GM21528 (cell line): ENCODE data around the gene CCDC194.
"Not testable (repeated sequence)": the region's sequence is repeated elsewhere in the genome, so short reads cannot be mapped to it uniquely, and the experiment has no call there.

Experiments used
- ATAC-seq: cut with Tn5 transposase; IDR thresholded peaks from one replicate; pipeline ENCODE4 v1.9.1; 2021; ENCODE audit warnings: mild to moderate bottlenecking, moderate library complexity; ENCODE audit not compliant: unreplicated experiment, low FRiP score

Gene CCDC194

DNA sequence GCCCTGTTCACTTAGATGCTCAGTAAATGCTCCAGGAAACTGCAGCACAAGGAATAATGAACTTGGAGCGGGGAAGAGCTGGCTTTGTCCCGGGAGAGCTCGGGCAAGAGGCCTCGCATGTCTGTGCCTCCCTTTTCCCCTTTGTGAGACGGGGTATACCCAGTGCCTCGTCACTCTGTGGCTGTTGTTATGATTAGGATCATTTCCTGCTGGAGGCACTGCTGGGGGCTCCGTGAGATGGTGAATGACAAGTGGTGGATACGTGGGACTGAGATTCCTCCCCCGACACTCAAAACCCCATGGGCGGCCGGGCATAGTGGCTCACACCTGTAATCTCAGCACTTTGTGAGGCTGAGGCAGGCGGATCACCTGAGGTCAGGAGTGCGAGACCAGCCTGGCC lies 15.7 kb downstream of the CCDC194 start:
- ATAC-seq: no peak

DNA sequence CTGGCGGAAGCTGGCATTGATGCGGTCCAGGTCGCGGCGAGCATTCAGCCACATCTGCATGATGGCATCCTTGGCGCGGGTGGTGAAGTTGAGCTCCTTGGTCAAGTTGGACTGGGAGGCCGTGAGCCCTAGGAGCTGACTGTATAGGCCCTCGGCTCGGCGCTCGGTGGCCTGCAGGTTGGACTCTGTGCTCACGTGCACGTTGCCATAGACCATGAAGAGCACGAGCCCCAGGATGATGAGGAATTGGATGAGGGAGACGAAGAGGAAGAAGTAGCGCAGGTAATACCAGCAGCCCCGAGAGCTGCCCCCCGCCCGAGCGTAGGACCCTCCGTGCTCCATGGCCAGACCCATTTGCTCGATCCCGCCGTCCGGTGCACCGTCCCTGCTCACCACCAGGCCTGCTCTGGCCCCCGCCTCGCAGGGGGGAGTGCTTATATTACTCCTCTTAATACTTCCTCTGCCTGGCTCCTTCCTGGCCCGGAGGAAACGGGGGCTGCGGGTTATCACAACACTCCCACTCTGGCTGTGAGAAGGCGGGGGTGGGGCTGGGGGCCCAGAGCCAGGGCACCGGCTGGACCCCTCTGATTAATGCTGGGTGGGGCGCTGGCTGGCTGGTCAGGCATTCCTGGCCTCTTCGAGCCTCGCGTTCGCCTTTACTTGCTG lies 16.9 kb downstream of the CCDC194 start, which contains the start of gene PLVAP:
PLVAP (minus strand) TSS at position 408 of the 666 bp plus-strand sequence; CDS start at position 354, 54 bp downstream.
- no peak for ATAC-seq

DNA sequence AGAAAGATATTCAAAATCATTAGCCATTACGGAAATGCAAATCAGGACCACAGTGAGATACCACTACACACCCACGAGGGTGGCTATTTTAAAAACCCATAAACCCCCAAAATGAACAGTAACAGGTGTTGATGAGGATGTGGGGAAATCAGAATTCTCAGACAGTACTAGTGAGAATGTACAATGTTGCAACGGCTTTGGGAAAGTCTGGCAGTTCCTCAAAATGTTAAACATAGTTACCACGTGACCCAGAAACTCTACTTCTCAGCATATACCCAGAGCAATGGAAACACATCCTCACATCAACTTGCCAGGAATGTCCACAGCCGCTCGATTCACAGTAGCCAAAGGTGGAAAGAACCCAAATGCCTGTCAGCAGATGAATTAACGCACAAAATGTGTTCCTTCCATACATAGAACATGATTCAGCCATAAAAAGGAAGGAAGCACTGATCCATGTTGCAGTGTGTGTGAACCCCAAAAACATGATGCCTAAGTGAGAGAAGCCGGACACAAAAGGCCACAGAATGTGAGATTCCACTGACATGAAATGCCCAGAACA lies 23.9 kb downstream of the CCDC194 start:
- ATAC-seq: peak; percentile 82

DNA sequence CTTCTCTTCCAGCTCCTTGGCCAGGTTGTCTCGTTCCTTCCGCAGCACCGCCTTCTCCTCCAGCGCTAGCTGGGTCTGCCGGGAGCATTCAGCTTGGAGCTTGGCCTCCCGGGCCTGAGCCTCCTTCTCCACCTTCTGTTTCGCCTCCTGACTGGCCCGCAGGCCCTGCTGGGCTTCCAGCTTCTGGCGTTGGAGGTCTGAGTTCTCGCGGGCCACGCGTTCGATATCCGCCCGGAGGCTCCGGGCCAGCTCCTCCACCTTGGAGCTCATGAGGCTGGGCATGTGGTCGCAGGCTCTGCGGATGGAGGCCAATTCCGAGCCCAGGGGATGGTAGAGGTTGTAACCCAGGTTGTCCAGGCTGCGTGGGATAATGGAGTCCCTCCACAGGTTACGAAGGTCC lies 28.6 kb downstream of the CCDC194 start:
- ATAC-seq: no peak

DNA sequence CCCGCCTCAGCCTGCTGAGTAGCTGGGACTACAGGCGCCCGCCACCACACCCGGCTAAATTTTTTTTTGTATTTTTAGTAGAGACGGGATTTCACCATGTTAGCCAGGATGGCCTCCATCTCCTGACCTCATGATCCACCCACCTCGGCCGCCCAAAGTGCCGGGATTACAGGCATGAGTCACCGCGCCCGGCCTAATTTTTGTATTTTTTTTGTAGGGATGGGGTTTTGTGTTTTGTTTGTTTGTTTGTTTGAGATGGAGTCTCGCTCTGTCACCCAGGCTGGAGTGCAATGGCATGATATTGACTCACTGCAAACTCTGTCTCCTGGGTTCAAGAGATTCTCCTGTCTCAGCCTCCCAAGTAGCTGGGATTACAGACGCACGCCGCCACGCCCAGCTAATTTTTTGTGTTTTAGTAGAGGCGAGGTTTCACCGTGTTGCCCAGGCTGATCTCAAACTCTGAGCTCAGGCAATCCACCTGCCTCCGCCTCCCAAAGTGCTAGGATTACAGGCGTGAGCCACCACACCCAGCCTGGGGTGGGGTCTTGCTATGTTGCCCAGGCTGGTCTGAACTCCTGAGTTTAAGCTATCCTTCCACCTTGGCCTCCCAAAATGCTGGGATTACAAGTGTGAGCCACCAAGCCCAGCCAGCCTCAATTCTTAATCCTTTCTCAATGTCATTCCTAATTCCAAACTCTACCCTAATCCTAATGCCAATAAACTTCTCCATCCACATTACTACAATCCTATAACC lies 30.0 kb downstream of the CCDC194 start:
- not testable (repeated sequence) for ATAC-seq

DNA sequence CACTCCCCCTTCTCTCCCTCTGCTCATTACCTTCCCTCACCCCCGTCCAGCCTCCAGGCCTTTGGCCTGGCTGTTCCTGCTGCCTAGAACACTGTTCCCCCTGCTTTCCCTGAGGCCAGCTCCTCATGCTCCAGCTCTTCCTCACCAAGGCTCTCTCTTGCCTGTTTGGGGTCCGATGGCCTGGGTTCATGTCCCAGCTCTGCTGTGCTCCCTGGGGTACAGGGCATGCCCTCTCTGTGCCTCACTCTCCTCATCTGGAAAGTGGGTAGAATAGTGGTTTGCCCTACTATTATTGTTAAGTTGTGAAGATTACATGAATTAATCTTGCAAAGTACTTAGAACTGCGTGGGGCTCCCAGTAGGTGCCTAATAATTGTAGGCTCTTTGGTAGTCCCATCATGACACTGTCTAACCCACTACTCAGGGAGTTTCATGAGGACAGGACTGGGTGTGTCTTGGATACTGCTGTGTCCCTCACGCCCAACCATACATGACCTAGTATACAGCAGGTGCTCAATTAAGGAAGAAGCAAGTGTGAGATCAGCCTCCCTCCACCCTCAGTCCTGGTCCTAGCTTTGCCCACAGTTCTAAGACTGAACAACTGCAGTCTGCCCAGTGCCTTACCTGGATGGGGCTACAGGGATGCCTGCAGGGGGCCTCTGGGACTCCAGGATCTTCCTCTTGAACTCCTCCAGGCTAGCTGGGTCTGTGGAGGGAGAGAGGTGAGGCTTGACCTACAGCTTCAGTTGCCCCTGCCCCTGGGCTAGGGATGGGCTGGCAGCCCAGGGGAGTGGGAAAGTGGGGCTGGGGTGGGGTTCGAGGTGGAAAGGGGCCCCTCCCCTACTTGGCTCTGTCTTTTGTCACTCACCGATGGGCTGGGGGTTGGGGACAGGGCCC lies 33.8 kb downstream of the CCDC194 start:
- no peak for ATAC-seq

DNA sequence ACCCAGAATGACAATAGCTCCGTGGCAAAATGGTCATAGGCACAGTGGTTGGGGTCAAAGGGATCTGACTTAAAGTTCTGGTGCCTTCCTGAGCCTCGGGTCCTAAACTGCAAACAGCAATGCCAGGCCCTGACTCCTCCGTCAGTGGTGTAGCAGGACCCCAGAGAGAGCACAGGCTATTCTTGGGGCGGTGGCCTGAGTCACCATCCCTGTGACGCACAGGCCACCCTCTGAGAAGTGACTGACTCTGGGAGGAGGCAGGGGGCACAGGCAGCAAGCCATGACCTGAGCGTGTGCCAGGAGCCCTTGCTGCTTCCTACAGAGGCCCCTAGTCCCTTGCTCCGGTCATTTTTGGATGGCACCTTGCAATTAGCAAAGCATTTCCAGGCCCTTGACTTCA lies 35.6 kb downstream of the CCDC194 start:
- no peak for ATAC-seq

DNA sequence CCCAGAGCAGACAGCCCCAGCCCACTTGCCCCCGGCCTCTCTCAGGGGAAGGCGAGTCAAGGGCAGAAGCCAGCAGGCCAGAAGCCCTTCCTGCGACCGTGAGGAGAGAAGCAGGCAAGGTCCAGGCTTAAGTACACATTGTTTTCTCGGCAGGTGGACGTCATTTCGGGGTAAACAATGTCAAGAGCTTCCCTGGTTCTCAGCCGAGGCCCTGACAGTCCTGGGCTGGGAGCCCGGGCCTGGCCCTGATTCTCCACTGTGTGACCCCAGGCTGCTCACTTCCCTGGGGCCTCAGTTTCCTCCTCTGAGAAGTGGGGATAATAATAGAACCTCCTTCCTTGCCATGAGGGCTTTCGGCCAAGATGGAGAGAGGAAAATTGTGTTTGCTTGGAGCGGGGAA lies 36.3 kb downstream of the CCDC194 start:
- ATAC-seq: no peak

DNA sequence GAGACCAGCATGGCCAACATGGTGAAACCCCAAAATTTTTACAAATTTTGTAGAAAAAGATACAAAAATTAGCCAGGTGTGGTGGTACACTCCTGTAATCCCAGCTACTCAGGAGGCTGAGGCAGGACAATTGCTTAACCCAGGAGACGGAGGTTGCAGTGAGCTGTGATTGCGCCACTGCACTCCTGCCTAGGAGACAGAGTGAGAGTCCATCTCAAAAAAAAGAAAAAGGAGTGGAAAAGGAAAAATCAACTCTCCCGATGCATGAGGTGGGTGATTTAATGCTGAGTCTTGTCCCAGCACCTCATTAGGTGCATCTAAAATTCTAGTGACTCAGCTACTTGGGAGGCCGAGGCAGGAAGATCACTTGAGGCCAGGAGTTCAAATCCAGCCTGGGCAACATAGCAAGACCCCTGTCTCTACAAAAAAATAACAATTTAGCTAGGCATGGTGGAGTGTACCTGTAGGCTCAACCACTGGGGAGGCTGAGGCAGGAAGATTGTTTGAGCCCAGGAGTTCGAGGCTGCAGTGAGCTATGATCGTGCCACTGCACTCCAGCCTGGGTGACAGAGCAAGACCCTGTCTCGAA lies 36.8 kb downstream of the CCDC194 start:
- no peak for ATAC-seq

DNA sequence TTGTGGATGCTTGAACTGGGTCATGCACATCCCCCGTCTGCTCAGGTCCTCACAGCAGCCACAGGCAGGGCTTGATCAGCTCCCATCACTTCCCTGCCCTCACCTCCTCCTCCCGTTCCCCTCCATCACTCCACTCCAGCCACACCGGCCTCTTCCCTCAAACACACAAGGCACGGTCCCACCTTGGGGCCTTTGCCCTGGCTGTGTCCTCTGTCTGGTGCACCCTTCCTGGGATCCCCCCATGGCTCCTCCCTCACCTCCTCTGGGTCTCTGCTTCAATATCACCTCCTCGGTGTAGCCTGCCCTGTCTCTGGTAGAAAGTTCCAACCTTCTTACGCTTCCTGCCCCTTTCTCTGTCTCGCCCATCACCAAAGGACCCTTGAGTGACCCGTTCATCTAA lies 40.6 kb downstream of the CCDC194 start:
- no peak for ATAC-seq

DNA sequence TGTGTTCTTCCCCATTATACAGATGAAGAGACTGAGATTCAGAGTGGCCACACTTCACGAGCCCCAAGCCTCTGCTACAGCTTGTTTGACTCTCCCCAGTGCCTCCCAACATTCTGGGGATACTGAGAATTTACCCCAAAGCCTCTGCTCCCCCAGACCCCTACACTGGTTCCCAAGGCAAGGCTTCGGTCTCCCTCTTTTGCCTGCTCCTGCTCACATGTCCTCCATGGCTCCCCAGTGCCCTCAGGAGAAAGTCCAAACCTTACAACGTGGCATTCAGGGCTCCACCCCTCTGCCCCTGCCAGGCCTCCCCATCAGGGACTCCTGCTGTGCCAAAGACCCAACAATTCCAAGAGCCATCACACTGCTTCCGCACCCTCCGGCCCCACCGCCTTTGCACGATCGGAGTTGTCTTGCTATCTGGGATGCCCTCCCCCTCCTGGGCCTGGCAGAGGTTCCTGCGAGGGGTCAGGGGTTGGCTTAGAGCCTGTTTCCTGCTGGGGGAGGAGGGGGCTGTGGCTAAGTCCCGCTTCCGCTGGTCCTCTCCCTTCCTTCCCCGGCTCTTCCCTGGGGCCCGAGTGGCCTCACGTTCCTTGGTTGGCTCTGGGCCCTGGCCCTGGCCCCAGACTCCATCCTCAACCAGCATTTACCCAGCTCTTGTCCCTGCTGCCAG lies 41.3 kb downstream of the CCDC194 start:
- ATAC-seq: no peak

DNA sequence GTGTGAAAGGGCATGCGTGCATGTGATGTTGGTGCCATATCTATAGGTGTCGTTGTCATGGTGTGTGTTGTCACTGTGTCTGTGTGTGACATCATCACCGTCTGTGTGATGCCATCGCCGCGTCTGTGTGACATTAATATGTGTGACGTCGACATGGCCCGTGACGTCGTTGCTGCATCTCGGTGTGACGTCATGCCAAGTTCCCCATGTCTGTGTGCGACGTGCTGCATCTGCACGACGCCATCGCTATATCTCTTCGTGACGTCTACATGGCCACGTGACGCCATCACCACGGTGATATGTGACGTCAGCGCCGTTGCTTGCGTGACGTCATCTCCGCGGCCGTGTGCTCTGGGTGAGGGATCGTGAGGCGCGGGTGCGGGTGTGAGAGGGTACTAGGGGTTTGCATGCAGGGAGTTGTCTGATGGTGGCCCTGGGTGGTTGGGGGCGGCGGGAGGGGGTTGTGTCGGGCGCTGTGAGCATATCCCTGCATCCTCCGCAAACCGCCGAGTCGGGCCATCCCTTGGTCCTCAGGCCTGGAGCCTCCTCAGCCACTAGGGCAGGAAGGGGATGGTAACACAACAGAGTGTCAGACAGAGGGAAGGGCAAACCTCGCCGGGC lies 42.1 kb downstream of the CCDC194 start:
- no peak for ATAC-seq

DNA sequence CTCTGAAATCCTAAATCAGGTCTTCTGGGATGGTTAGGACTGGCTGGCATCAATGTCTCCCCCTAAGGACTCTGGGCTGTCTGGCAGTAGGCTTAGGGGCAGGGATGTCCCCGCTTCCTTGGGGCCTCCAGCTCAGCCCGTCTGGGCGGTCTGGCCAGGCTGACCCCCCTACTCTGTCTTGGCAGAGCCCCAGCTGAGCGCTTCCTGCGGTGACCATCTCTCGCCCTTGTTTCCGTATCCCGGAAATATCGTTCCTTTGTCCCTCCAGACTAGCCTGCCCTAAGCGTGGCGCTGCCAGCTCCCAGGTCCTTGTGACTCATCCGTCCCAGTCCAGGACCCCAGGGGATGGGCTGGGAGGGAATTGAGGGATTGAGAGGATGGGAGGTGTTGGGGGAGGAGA lies 45.3 kb downstream of the CCDC194 start:
- ATAC-seq: no peak

DNA sequence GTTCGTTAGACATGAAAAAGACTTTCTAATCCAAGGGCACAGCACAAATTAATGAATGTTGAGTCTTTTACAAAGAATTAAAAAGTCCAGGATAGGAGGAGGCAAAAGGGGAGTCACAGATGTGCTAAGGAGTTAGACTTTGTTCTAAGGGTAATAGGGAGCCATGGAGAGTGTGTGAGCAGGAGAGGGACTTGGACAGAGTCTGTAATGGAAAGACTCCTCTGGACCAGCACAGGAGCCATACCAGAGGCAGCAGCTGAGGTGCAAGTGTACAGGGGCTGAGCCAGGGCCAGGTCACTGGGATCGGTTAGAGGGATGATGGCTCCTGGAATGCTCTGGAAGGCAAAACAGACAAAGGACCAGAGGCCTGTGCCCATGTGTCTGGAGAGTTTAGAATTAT lies 46.1 kb downstream of the CCDC194 start:
- no peak for ATAC-seq

DNA sequence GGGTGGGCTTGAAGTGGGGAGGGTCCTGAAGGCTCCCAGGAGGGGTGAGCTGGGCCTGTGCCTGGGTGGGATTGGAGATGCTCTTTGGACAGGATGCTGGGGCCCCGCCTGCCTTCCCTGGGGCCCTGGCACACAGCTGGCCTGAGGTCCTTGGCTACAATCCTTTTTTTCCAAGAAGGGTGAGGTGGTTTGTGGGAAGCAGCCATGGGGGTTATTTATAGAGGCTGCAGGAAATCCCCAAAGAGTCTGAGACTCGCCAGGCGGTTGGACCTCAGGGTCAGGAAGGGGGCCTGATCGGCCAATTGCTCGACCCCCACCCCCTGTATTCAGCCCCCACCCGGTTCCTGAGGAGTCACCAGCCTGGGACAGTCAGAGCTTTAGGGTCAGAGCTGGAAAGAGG lies 46.6 kb downstream of the CCDC194 start:
- no peak for ATAC-seq

DNA sequence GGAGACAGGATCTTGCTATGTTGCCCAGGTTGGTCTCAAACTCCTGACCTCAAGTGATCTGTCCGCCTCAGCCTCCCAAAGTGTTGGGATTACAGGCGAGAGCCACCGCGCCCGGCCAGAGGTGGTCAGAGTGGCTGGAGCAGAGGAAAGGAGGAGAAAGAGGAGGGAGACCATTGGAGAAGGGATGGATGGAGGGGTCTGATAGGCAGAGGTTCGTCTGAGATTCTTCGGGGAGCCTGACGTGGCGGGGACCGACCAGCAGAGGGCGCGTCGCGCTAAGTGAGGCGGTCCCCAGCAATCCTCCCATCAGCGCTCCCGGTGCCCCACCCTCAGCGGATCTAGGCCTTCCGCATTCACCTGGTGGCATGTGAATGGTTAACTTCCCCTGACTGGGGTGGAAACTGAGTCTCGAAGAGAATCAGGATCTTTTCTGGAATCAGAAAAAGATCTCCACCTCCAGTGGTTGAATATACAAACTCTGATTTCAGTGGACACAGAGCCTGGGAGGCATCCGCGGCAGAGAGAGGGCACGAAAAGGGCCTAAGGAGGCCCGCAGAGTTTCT lies 47.8 kb downstream of the CCDC194 start:
- peak; percentile 60 for ATAC-seq

DNA sequence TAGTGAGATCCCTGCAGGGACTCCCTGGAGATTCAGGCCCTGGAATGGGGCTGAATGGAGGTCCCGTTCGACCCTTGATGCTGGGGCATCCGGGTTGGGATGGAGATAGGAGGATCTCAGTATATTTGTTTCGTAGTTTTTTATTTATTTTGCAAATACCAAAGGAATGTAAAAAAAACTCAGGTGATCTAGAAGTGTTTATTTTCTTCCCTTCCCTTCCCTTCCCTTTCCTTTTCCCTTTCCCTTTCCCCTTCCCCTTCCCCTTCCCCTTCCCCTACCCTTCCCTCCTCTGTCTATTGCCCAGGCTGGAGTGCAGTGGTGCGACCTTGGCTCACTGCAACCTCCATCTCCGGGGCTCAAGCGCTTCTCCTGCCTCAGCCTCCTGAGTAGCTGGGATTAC lies 52.2 kb downstream of the CCDC194 start:
- no peak for ATAC-seq

DNA sequence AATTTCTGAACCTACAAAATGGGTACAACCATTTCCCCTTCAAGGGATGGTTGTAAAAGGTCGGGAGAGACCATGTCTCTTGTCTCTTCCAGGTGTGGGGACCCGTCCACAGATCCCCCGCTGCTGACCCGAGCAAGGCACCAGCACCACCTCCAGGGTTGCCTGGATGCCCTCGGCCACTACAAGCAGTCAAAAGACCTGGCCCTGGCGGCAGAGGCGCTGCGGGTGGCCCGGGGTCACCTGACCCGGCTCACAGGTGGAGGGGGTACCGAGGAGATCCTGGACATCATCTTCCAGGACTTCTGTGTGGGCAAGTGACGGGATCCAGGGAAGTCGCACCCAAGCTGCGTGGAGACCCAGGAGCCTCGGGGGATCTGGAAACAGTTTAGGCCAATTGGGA lies 52.6 kb downstream of the CCDC194 start:
- no peak for ATAC-seq

DNA sequence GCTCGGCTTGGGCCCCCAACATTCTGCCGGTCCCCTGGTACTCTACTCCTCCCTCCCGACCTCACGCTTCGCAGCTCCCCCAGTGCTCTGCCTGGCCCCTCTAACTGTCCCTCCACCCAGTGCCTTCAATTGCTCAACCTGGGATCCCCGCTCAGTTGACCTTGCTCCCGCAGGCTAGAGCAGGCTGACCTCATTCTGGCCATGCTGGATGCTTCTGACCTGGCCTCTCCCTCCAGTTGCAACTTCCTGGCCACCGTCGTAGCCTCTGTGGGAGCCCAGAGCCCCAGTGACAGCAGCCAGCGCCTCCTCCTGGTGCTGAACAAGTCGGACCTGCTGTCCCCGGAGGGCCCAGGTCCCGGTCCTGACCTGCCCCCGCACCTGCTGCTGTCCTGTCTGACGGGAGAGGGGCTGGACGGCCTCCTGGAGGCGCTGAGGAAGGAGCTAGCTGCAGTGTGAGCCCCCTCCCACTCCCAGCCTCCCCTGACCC lies 53.1 kb downstream of the CCDC194 start:
- no peak for ATAC-seq
